GM12891 (cell line): ENCODE data around the gene R3HDM1.
A peak's percentile ranks its signal among the peaks of the same experiment; 100 is the strongest.

ENCODE experiments used
- DNase-seq: peaks from one replicate; pipeline ENCODE4 v3.0.0; 2011; ENCODE audit warnings: low spot score; ENCODE audit not compliant: insufficient read length
- FAIRE-seq: peaks from 2 replicates; lab custom pipeline; 2011; peaks lifted over from hg19 to GRCh38; lab: Jason Lieb, UNC
- PAX5 ChIP-seq: IDR thresholded peaks from 2 replicates; pipeline ENCODE4 v1.6.1; 2011; ENCODE audit warnings: low read length, moderate library complexity, mild to moderate bottlenecking; ENCODE audit not compliant: insufficient read depth, severe bottlenecking
- POLR2A ChIP-seq: IDR thresholded peaks from 2 replicates; pipeline ENCODE4 v1.6.1; 2011; ENCODE audit warnings: low read depth, low read length, control low read depth
- POLR2AphosphoS5 ChIP-seq: IDR thresholded peaks from 2 replicates; pipeline ENCODE4 v1.6.1; 2011; ENCODE audit warnings: low read depth, low read length, control low read depth
- POU2F2 ChIP-seq: IDR thresholded peaks from 2 replicates; pipeline ENCODE4 v1.6.1; 2011; ENCODE audit warnings: low read depth, mild to moderate bottlenecking, control low read depth, low read length, moderate library complexity
- SPI1 ChIP-seq: IDR thresholded peaks from 2 replicates; pipeline ENCODE4 v1.6.1; 2011; ENCODE audit warnings: low read depth, low read length, control low read depth
- TAF1 ChIP-seq: IDR thresholded peaks from 2 replicates; pipeline ENCODE4 v1.6.1; 2011; ENCODE audit warnings: low read depth, low read length, control low read depth

R3HDM1 gene

GRCh38 chr2:135563793-135564192 lies 32.5 kb downstream of the R3HDM1 start:
- FAIRE-seq (no peak), DNase-seq (no peak)
- no peak for TF ChIP-seq POLR2A

- FAIRE-seq = no peak
- no peak for TF ChIP-seq POLR2AphosphoS5
- TF ChIP-seq POU2F2 = no peak
- TF ChIP-seq PAX5 = no peak
- no peak for TF ChIP-seq SPI1
- DNase-seq = no peak
These were observed 39.6 kb downstream of the R3HDM1 start for GRCh38 chr2:135570884-135571283.

GRCh38 chr2:135573620-135574019 lies 42.3 kb downstream of the R3HDM1 start:
- TF ChIP-seq POLR2A (no peak), PAX5 (no peak), SPI1 (no peak), TAF1 (no peak), POU2F2 (no peak), POLR2AphosphoS5 (no peak)
- FAIRE-seq = no peak
- no peak for DNase-seq

GRCh38 chr2:135581282-135581681 lies 50.0 kb downstream of the R3HDM1 start:
- no peak for TF ChIP-seq TAF1
- FAIRE-seq (peak; percentile 20), DNase-seq (no peak)

DNA sequence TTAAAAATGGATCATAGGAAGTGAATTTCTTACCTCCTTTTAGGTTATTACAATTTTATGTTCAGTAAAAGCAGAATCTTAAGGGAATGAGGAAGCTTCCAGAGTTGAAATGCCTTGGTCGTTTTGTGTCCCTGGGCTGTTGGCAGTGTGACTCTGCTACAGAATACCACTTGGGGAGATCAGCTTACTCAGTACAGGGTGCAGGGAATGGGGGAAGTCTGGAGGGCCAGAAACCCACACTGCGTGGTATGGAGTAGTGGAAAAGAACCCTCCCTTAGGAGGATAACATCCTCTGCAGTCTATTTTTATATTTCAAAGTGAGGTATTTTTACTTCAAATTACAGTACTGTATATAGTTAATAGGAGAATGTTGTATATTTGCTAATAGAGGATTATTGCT lies 51.1 kb downstream of the R3HDM1 start:
- no peak for TF ChIP-seq PAX5
- TF ChIP-seq SPI1 = no peak
- TF ChIP-seq POLR2AphosphoS5 = no peak
- no peak for TF ChIP-seq TAF1
- no peak for TF ChIP-seq POU2F2
- no peak for TF ChIP-seq POLR2A
- DNase-seq = no peak
- FAIRE-seq = no peak

DNA sequence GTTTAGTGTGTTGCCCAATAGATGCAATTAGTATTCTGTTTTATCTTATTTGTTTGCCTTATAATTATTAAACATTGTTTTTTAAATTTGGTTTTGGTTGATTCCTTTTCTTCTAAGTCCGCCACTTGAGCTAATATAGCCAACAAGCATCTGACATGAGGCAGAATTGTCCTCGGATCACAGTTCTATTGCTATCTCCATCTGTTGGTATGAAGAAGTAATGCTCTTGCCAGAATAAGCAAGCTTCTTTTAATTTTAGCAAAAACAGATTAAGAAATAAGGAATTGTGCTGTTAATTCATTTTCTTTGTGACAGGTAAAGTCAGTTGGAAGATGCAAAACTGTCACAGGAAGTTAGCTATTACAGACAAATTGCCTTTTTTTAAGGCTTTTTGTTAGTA lies 54.3 kb downstream of the R3HDM1 start:
- DNase-seq (no peak), FAIRE-seq (no peak)
- TF ChIP-seq POU2F2 (no peak), POLR2AphosphoS5 (no peak), PAX5 (no peak), POLR2A (no peak), TAF1 (no peak), SPI1 (no peak)

- peak; percentile 84 for FAIRE-seq
- no peak for DNase-seq
- no peak for TF ChIP-seq POLR2AphosphoS5
- no peak for TF ChIP-seq PAX5
- no peak for TF ChIP-seq SPI1
- no peak for TF ChIP-seq POLR2A
- no peak for TF ChIP-seq POU2F2
- TF ChIP-seq TAF1 = no peak
These were observed 54.9 kb downstream of the R3HDM1 start for GRCh38 chr2:135586148-135586547.

DNA sequence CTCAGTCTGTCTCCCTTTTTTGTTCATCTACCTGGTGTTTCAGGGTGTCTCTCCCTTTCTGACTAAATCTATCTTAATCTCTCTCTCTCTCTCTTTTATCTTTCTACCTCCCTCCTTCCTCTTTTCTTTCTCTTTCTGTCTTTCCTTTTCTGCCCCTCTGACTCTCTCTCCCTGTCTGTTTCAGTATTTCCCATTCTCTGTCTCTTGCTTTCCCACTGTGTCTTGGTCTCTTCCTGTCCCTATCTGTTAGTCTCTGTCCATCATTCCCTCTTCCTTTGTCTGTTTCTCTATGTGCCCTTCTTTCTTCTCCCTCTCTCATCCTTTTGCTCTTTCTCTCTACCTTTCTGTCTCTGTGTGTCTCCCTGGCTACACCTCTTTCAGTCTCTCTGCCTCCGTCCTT lies 56.7 kb downstream of the R3HDM1 start:
- FAIRE-seq (no peak), DNase-seq (no peak)
- no peak for TF ChIP-seq POLR2AphosphoS5
- no peak for TF ChIP-seq POLR2A
- TF ChIP-seq SPI1 = no peak
- TF ChIP-seq POU2F2 = no peak
- no peak for TF ChIP-seq PAX5
- no peak for TF ChIP-seq TAF1

- no peak for FAIRE-seq
- no peak for DNase-seq
- no peak for TF ChIP-seq POU2F2
- TF ChIP-seq TAF1 = no peak
- no peak for TF ChIP-seq SPI1
- no peak for TF ChIP-seq POLR2AphosphoS5
- TF ChIP-seq PAX5 = no peak
- TF ChIP-seq POLR2A = no peak
These were observed 59.5 kb downstream of the R3HDM1 start for GRCh38 chr2:135590619-135591260.

GRCh38 chr2:135600915-135601314 lies 69.6 kb downstream of the R3HDM1 start:
- no peak for TF ChIP-seq POU2F2
- no peak for TF ChIP-seq POLR2AphosphoS5
- TF ChIP-seq SPI1 = no peak
- TF ChIP-seq POLR2A = no peak
- TF ChIP-seq TAF1 = no peak
- TF ChIP-seq PAX5 = no peak
- DNase-seq (no peak), FAIRE-seq (no peak)

DNA sequence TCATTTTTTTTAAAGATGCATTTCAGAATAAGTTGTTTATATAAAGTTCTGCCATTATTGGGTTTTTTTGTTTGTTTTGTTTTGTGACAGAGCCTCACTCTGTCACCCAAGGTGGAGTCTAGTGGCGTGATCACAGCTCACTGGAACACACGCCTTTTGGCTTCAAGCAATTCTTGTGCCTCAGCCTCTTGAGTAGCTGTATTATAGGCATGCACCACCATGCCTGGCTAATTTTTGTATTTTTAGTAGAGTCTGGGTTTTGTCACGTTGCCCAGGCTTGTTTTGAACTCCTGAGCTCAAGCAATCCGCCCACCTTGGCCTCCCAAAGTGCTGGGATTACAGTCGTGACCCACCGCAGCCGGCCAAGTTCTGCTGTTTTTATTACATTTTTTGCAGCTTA lies 72.3 kb downstream of the R3HDM1 start:
- FAIRE-seq (no peak), DNase-seq (no peak)
- no peak for TF ChIP-seq POU2F2
- no peak for TF ChIP-seq POLR2AphosphoS5
- TF ChIP-seq TAF1 = no peak
- no peak for TF ChIP-seq SPI1
- TF ChIP-seq PAX5 = no peak

- no peak for FAIRE-seq
- no peak for DNase-seq
- no peak for TF ChIP-seq PAX5
- TF ChIP-seq POU2F2 = no peak
- no peak for TF ChIP-seq SPI1
- TF ChIP-seq POLR2A = no peak
- no peak for TF ChIP-seq POLR2AphosphoS5
- no peak for TF ChIP-seq TAF1
These were observed 76.3 kb downstream of the R3HDM1 start for GRCh38 chr2:135607561-135607960.
